ENCODE measurements around the gene RPP30. TPM values are rescaled to one million over a fixed set of nuclear protein-coding genes. Genes with fewer than 3 reads are reported as not detected.

RPP30 gene
- total RNA-seq, 1 experiment from 2014 or later, result 74.5 TPM

DNA sequence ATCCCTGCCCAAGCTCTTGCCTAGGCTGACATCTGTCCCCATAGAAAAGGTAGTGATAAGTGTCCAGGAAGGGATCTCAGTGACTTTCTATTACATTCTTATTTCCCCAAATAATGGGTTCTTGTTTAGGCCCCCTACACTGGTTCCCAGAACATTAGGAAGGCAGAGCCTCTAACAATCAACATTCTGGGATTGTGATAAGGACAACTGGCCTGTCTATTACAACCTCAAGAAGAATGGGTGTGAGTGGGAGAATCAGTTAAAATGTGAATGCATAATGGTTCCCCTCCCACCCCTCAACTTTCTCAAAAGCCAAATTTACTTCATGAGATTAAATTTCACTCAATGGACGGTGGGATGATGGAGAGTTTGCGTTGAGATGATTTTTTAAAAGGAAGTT, 55.5 kb downstream of the RPP30 start:
- H3K9me3 ChIP-seq (ENCODE audit: low read depth, low read length, poor library complexity, severe bottlenecking), result no peaks in the 10 kb centered on the region
- no peak overlapping the region for H3K27ac ChIP-seq (ENCODE audit: low read depth, low read length, poor library complexity, severe bottlenecking)
- TF ChIP-seq, protein P1, sequence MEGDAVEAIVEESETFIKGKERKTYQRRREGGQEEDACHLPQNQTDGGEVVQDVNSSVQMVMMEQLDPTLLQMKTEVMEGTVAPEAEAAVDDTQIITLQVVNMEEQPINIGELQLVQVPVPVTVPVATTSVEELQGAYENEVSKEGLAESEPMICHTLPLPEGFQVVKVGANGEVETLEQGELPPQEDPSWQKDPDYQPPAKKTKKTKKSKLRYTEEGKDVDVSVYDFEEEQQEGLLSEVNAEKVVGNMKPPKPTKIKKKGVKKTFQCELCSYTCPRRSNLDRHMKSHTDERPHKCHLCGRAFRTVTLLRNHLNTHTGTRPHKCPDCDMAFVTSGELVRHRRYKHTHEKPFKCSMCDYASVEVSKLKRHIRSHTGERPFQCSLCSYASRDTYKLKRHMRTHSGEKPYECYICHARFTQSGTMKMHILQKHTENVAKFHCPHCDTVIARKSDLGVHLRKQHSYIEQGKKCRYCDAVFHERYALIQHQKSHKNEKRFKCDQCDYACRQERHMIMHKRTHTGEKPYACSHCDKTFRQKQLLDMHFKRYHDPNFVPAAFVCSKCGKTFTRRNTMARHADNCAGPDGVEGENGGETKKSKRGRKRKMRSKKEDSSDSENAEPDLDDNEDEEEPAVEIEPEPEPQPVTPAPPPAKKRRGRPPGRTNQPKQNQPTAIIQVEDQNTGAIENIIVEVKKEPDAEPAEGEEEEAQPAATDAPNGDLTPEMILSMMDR (conservative IDR thresholded peaks at IDR 0.05; ENCODE audit: low read depth, low read length), result no peak
- TF ChIP-seq EZH2 (IDR thresholded peaks at IDR 0.05; ENCODE audit: borderline replicate concordance, low read depth, low read length, poor library complexity, severe bottlenecking), result no peak
- intact Hi-C loops (cut with micrococcal nuclease; ENCODE audit: unreplicated experiment), result no loop called here
- CTCF ChIA-PET, result no interaction called here
- no peaks in the 10 kb centered on the region for H3K36me3 ChIP-seq (ENCODE audit: insufficient read depth, low read length, poor library complexity, severe bottlenecking)
- no TSS peak for BruUV-seq (replicated peaks)
- POLR2A ChIA-PET (ENCODE audit: low non-redundant PET), result no interaction called here
- DNase-seq (ENCODE audit: low spot score), result no peak
- H3K4me1 ChIP-seq (ENCODE audit: insufficient read depth, low read length, poor library complexity, severe bottlenecking), result peaks cover 8% of the 10 kb centered on the region
- H3K27me3 ChIP-seq (replicated peaks; ENCODE audit: insufficient read depth, low read depth, low read length, poor library complexity), result no peaks in the 10 kb centered on the region
- H3K4me3 ChIP-seq (ENCODE audit: low read depth, low read length, poor library complexity, severe bottlenecking), result no peak overlapping the region

DNA sequence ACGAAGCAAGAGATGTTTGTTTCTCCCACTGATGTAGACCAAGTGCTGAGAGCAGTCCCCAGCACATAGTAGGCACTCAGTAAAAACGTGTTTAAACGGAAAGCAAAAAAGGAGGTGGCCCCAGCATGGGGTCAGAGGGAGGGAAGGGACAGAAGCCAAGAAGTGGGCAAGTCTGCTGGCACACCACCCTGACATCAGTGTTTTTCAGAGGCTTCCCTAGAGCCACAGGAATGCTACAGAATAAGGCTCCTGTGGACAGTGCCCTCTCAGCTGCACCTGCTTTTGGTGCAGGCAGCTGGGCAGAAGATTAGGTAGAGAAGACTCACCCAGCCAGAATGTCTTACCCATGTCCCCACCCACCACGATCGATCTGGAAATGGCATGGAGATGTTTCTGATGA, 57.4 kb downstream of the RPP30 start:
- DNase-seq (ENCODE audit: low spot score), result no peak
- H3K4me1 ChIP-seq (ENCODE audit: insufficient read depth, low read length, poor library complexity, severe bottlenecking), result peaks cover 8% of the 10 kb centered on the region
- TF ChIP-seq EZH2 (IDR thresholded peaks at IDR 0.05; ENCODE audit: borderline replicate concordance, low read depth, low read length, poor library complexity, severe bottlenecking), result no peak
- TF ChIP-seq, protein P1 (conservative IDR thresholded peaks at IDR 0.05; ENCODE audit: low read depth, low read length), result no peak
- intact Hi-C loops (cut with micrococcal nuclease; ENCODE audit: unreplicated experiment), result no loop called here
- H3K9me3 ChIP-seq (ENCODE audit: low read depth, low read length, poor library complexity, severe bottlenecking), result no peaks in the 10 kb centered on the region
- H3K4me3 ChIP-seq (ENCODE audit: low read depth, low read length, poor library complexity, severe bottlenecking), result no peak overlapping the region
- ChIA-PET POLR2A (ENCODE audit: low non-redundant PET) (no interaction called here), CTCF (no interaction called here)
- BruUV-seq (replicated peaks), result no TSS peak
- H3K27me3 ChIP-seq (replicated peaks; ENCODE audit: insufficient read depth, low read depth, low read length, poor library complexity), result no peaks in the 10 kb centered on the region
- no peaks in the 10 kb centered on the region for H3K36me3 ChIP-seq (ENCODE audit: insufficient read depth, low read length, poor library complexity, severe bottlenecking)
- H3K27ac ChIP-seq (ENCODE audit: low read depth, low read length, poor library complexity, severe bottlenecking), result no peak overlapping the region

DNA sequence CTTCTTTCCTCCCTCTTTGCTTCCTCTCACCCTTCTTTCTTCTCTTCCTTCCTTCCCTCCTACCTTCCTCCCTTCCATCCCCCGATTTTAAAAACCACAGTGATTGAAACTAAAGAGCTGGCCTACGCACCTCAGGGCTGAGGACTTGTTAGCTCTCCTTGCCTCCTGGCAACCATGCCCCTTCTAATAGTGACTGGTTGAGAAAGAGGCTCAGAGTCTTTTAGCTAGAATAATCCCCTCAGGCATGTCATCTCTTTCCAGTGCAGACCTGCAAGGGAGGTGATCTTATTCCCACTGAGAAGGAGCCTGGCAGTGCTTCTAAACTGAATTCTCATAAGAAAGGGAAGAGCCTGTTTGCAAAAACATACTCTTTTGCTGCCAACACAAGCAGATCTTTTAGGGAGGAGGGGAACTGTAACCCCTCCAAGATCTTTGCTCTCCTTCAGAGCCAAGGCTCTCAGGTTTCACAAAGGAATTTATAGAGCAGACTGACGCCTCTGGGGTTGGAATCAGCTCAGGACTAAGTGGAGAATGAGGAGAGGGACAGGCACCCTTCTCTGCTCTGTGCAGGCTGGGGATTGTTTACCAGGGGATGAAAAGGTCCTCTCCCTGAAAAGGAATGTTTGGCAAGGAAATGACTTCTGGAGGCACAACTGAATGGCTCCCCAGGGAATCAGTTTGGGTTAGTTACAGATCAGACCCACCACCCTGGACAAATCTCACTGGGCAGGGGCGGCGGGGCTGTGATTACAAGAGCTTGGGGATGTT, 58.5 kb downstream of the RPP30 start:
- Histone ChIP-seq H3K27ac (ENCODE audit: low read depth, low read length, poor library complexity, severe bottlenecking) (peak overlapping the region; percentile 60), H3K27me3 (replicated peaks; ENCODE audit: insufficient read depth, low read depth, low read length, poor library complexity) (no peaks in the 10 kb centered on the region), H3K36me3 (ENCODE audit: insufficient read depth, low read length, poor library complexity, severe bottlenecking) (no peaks in the 10 kb centered on the region), H3K4me3 (ENCODE audit: low read depth, low read length, poor library complexity, severe bottlenecking) (no peak overlapping the region), H3K4me1 (ENCODE audit: insufficient read depth, low read length, poor library complexity, severe bottlenecking) (peaks cover 8% of the 10 kb centered on the region), H3K9me3 (ENCODE audit: low read depth, low read length, poor library complexity, severe bottlenecking) (no peaks in the 10 kb centered on the region)
- peak; percentile 71 for DNase-seq (ENCODE audit: low spot score)
- intact Hi-C loops (cut with micrococcal nuclease; ENCODE audit: unreplicated experiment), result no loop called here
- ChIA-PET CTCF (no interaction called here), POLR2A (ENCODE audit: low non-redundant PET) (no interaction called here)
- no TSS peak for BruUV-seq (replicated peaks)
- TF ChIP-seq EZH2 (IDR thresholded peaks at IDR 0.05; ENCODE audit: borderline replicate concordance, low read depth, low read length, poor library complexity, severe bottlenecking), result no peak
- TF ChIP-seq, protein P1 (conservative IDR thresholded peaks at IDR 0.05; ENCODE audit: low read depth, low read length), result no peak

All from A673 (cell line).